Left lung (tissue), 10 donors: ENCODE data around the gene ACAT1. TPM values are rescaled to one million over a fixed set of nuclear protein-coding genes. Genes with fewer than 3 reads are reported as not detected.

Experiments
- ATAC-seq: fragments of 200-7000 bp; cut with Tn5 transposase; one replicate; pipeline ENCODE4 v1.9.1; 2020; ENCODE audit warnings: moderate library complexity
- DNase-seq, 4 donors: peaks; one replicate each; pipeline ENCODE4 v3.0.0-alpha.2; 2013 to 2020
- H3K27ac ChIP-seq, 2 donors: fragments of 200-600 bp; sonication (generic) in 1 of 2; one replicate each; pipeline versions ENCODE4 v1.5.0 to v1.8.0; 2020 to 2021
- H3K27me3 ChIP-seq, 2 donors: fragments of 200-600 bp; sonication (generic) in 1 of 2; one replicate each; pipeline versions ENCODE4 v1.5.0 to v1.8.0; 2020 to 2021
- H3K36me3 ChIP-seq, 2 donors: fragments of 200-600 bp; sonication (generic) in 1 of 2; one replicate each; pipeline versions ENCODE4 v1.5.0 to v1.8.0; 2020 to 2021
- H3K4me1 ChIP-seq, 2 donors: fragments of 200-600 bp; one replicate each; pipeline ENCODE4 v1.8.0; 2021
- H3K4me3 ChIP-seq, 2 donors: fragments of 200-600 bp; sonication (generic) in 1 of 2; one replicate each; pipeline versions ENCODE4 v1.5.0 to v1.8.0; 2020 to 2021; ENCODE audit warnings: mild to moderate bottlenecking in 1 of 2
- H3K9me3 ChIP-seq, 2 donors: fragments of 200-600 bp; sonication (generic) in 1 of 2; one replicate each; pipeline versions ENCODE4 v1.5.0 to v1.8.0; 2020 to 2021
- intact Hi-C, 2 donors: fragments of 100-400 bp; cut with DNase I; formaldehyde crosslinking; loops; one replicate each; pipeline versions ENCODE4 v1.11.2 to v1.14.2; 2022
- polyA plus RNA-seq, 6 donors: library from polyadenylated mRNA; unstranded; fragments of 120-200 nt; gene quantifications; one replicate each; pipeline ENCODE4 v1.2.1, GENCODE V29; 2013; ENCODE audit not compliant: insufficient read length in 6 of 6
- total RNA-seq, 2 donors: library from RNA; stranded (reverse); fragmentation: NEBNext Ultra II Directional; extraction: Animal tissue kit (Norgen Biotek cat#: 25700); gene quantifications; one replicate each; pipeline ENCODE4 v1.2.1, GENCODE V29; 2021
- TF ChIP-seq, protein P1 (sequence below), 2 donors: fragments of 200-600 bp; sonication (generic) in 1 of 2; IDR thresholded peaks; one replicate each; pipeline versions ENCODE4 v1.5.0 to v1.8.0; 2021; ENCODE audit warnings: antibody characterized with exemption in 2 of 2
- donor health status: DM: no; HTN: yes; CAD: no.
- donor health status: DM: no; HTN: no; CAD: no.

Gene ACAT1
- total and polyA plus RNA-seq, 8 donors: 61.4 to 70.0 (median 63.7) TPM

- Histone ChIP-seq H3K36me3 (peaks cover 0 to 63% of the 10 kb centered on the region in 2 donors), H3K9me3 (no peaks in the 10 kb centered on the region), H3K4me1 (peaks cover 0 to 7% of the 10 kb centered on the region in 2 donors), H3K27ac (no peak overlapping the region), H3K27me3 (no peaks in the 10 kb centered on the region), H3K4me3 (no peak overlapping the region)
- TF ChIP-seq, protein P1, sequence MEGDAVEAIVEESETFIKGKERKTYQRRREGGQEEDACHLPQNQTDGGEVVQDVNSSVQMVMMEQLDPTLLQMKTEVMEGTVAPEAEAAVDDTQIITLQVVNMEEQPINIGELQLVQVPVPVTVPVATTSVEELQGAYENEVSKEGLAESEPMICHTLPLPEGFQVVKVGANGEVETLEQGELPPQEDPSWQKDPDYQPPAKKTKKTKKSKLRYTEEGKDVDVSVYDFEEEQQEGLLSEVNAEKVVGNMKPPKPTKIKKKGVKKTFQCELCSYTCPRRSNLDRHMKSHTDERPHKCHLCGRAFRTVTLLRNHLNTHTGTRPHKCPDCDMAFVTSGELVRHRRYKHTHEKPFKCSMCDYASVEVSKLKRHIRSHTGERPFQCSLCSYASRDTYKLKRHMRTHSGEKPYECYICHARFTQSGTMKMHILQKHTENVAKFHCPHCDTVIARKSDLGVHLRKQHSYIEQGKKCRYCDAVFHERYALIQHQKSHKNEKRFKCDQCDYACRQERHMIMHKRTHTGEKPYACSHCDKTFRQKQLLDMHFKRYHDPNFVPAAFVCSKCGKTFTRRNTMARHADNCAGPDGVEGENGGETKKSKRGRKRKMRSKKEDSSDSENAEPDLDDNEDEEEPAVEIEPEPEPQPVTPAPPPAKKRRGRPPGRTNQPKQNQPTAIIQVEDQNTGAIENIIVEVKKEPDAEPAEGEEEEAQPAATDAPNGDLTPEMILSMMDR (IDR thresholded peaks at IDR 0.05): no peak
- intact Hi-C loops: no loop called here
- DNase-seq: no peak
- no peak for ATAC-seq
Measured at GRCh38 chr11:108093128-108093904, 28.1 kb upstream of the ACAT1 start.

- Histone ChIP-seq H3K36me3 (peaks cover 0 to 71% of the 10 kb centered on the region in 2 donors), H3K27me3 (no peaks in the 10 kb centered on the region), H3K4me3 (no peak overlapping the region), H3K27ac (no peak overlapping the region), H3K9me3 (no peaks in the 10 kb centered on the region), H3K4me1 (peaks cover 0 to 7% of the 10 kb centered on the region in 2 donors)
- ATAC-seq: no peak
- TF ChIP-seq, protein P1 (IDR thresholded peaks at IDR 0.05): no peak
- no peak for DNase-seq
- intact Hi-C loops: no loop called here
Measured at GRCh38 chr11:108097179-108097578, 24.2 kb upstream of the ACAT1 start.

GRCh38 chr11:108101090-108101775 is 20.1 kb upstream of the ACAT1 start:
- DNase-seq (no peak), ATAC-seq (no peak)
- H3K4me3 ChIP-seq: no peak overlapping the region
- peaks cover 0 to 73% of the 10 kb centered on the region in 2 donors for H3K36me3 ChIP-seq
- TF ChIP-seq, protein P1 (IDR thresholded peaks at IDR 0.05): no peak
- H3K9me3 ChIP-seq: no peaks in the 10 kb centered on the region
- H3K27me3 ChIP-seq: no peaks in the 10 kb centered on the region
- no peaks in the 10 kb centered on the region for H3K4me1 ChIP-seq
- H3K27ac ChIP-seq: no peak overlapping the region
- intact Hi-C loops: no loop called here

GRCh38 chr11:108111126-108111525 is 10.2 kb upstream of the ACAT1 start:
- H3K27me3 ChIP-seq: no peaks in the 10 kb centered on the region
- H3K4me3 ChIP-seq: no peak overlapping the region
- ATAC-seq: no peak
- no peak for DNase-seq
- peaks cover 3 to 5% of the 10 kb centered on the region in 2 donors for H3K4me1 ChIP-seq
- H3K9me3 ChIP-seq: no peaks in the 10 kb centered on the region
- intact Hi-C loops: no loop called here
- no peak overlapping the region for H3K27ac ChIP-seq
- TF ChIP-seq, protein P1 (IDR thresholded peaks at IDR 0.05): no peak
- peaks cover 0 to 9% of the 10 kb centered on the region in 2 donors for H3K36me3 ChIP-seq

DNA sequence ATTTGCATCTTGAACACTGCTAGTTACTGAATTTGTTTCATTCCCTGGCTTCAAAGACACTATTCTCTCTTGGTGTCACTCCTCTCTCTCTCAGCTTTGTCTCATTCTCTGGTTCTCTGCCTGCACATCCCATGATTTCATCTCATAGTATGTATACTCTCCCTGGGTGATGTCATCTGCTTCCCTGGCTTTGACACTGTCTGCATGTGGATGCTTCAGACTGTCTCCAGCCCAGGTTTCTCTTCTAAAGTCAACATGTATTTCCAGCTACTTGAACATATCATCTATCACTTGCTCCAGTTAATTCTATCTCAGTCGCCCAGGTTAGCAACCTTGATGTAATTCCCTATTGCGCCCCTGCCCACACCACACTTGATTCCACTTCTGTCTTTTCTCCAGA is 9.3 kb upstream of the ACAT1 start:
- TF ChIP-seq, protein P1 (IDR thresholded peaks at IDR 0.05): no peak
- ATAC-seq (no peak), DNase-seq (no peak)
- Histone ChIP-seq H3K4me3 (no peak overlapping the region), H3K27me3 (no peaks in the 10 kb centered on the region), H3K4me1 (peaks cover 3 to 5% of the 10 kb centered on the region in 2 donors), H3K9me3 (no peaks in the 10 kb centered on the region), H3K36me3 (peaks cover 0 to 5% of the 10 kb centered on the region in 2 donors), H3K27ac (no peak overlapping the region)
- intact Hi-C loops: no loop called here
